ENCODE data around the gene USP37. TPM values are rescaled to one million over a fixed set of nuclear protein-coding genes. Genes with fewer than 3 reads are reported as not detected.
A peak's percentile ranks its signal among the peaks of the same experiment; 100 is the strongest.
"Not testable (repeated sequence)": the region's sequence is repeated elsewhere in the genome, so short reads cannot be mapped to it uniquely, and the experiment has no call there.

Gene USP37
- total RNA-seq, 1 experiment from 2014 or later, result 34.9 TPM

DNA sequence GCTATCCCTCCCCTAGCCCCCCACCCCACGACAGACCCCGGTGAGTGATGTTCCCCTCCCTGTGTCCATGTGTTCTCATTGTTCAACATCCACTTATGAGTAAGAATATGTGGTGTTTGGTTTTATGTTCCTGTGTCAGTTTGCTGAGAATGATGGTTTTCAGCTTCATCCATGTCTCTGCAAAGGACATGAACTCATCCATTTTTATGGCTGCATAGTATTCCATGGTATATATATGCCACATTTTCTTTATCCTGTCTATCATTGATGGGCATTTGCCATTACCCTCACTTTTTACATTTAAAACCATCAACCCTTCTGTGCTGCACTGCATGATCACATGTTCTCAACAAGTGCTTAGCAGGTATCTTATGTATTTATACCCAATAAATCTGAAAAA is 39.7 kb downstream of the USP37 start:
- peaks cover 77% of the 10 kb centered on the region for H3K36me3 ChIP-seq
- H3K4me3 ChIP-seq; H3K4me1 ChIP-seq; H3K9me3 ChIP-seq (replicated peaks); H3K27me3 ChIP-seq; DNase-seq; H3K27ac ChIP-seq: not testable (repeated sequence)

- no peak for DNase-seq
- Histone ChIP-seq H3K36me3 (peaks cover 61% of the 10 kb centered on the region), H3K9me3 (replicated peaks) (0 out of 2 replicates have a peak, but pooled peaks cover 4% of the 10 kb centered on the region), H3K27me3 (no peaks in the 10 kb centered on the region), H3K4me3 (no peak overlapping the region), H3K4me1 (no peaks in the 10 kb centered on the region), H3K27ac (no peak overlapping the region)
Observed at GRCh38 chr2:218523651-218524050, 44.5 kb downstream of the USP37 start.

DNA sequence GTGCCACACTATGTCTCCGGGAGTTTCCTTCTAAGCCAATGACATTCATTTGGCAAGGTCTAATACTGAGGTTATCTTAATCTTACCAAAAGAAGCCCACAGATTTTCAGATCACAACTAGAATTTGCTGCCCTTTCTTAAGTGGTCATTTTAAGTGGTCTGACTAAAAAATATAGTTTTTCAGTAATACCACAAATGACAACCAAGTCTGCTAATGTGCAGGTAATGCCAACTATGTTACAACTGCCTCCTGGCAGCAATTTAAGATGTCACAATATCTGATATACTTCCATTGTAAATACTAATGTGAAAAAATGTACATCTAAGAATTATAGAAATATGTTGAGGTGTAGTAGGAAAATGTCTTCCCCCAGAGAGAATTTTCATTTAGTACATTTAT is 49.3 kb downstream of the USP37 start:
- Histone ChIP-seq H3K9me3 (replicated peaks) (no peaks in the 10 kb centered on the region), H3K27ac (no peak overlapping the region), H3K27me3 (no peaks in the 10 kb centered on the region), H3K36me3 (peaks cover 29% of the 10 kb centered on the region), H3K4me1 (no peaks in the 10 kb centered on the region), H3K4me3 (no peak overlapping the region)
- no peak for DNase-seq

DNA sequence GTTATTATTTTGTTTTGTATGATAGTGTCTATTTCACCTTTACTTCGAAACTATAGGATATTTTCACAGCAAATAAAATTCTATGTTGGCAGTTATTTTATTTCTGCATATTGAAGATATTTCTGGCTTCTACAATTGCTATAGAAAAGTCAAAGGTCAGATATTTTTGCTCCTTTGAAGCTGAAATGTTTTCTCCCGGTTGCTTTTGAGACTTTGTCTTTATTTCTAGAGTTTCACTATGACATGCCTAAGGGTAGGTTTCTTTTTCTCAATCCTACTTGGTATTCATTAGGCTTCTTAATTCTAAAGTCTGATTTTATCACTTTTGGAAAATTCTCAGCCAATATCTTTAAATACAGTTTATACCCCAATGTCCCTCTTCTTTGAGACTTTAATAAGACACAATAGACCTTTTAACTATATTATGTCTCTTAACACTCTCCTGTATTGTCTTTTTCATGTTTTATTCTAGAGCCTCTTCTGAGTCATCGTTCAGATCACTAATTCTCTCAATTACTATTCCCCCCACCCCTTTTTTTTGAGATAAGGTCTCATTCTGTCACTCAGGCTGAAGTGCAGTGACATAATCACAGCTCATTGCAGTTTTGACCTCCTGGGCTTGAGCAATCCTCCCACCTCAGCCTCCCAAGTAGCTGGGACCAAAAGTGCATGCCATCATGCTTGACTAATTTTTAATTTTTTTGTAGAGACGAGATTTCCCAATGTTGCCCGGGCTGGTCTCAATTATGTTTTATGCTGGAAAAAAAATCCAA is 50.5 kb downstream of the USP37 start:
- no peak for DNase-seq
- Histone ChIP-seq H3K9me3 (replicated peaks) (no peaks in the 10 kb centered on the region), H3K36me3 (peaks cover 29% of the 10 kb centered on the region), H3K27ac (no peak overlapping the region), H3K4me3 (no peak overlapping the region), H3K27me3 (no peaks in the 10 kb centered on the region), H3K4me1 (no peaks in the 10 kb centered on the region)

GRCh38 chr2:218516614-218517013 is 51.5 kb downstream of the USP37 start:
- Histone ChIP-seq H3K36me3 (peaks cover 35% of the 10 kb centered on the region), H3K27me3 (no peaks in the 10 kb centered on the region)

GRCh38 chr2:218513676-218514075 is 54.5 kb downstream of the USP37 start:
- H3K4me1 ChIP-seq, result no peaks in the 10 kb centered on the region
- no peak overlapping the region for H3K4me3 ChIP-seq

More at GRCh38 chr2:218516614-218517013, 51.5 kb downstream of the USP37 start:
- Histone ChIP-seq H3K4me3 (no peak overlapping the region), H3K9me3 (replicated peaks) (no peaks in the 10 kb centered on the region), H3K4me1 (no peaks in the 10 kb centered on the region), H3K27ac (no peak overlapping the region)
- DNase-seq, result peak; percentile 6 to 26

DNA sequence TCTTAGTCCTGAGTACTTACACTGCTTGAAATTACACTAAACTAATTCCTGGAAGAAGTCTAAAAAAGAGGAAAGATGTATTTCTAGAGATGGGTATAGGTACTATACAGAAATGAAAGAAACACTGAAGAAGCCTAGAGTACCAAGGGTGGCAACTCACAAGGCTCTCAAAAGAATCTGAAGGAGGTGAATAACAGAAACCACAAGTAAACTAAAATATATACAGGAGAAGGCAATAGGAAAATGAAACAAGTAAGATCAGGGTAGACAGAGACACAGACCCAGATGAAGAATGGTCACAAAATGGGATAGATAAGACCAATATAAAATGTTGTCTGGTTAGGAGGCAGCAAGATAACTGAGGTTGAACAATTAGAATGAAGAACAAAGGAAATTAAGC is 59.9 kb downstream of the USP37 start:
- no peak overlapping the region for H3K4me3 ChIP-seq
- no peak for DNase-seq
- H3K4me1 ChIP-seq, result no peaks in the 10 kb centered on the region
- no peaks in the 10 kb centered on the region for H3K9me3 ChIP-seq (replicated peaks)
- peaks cover 16% of the 10 kb centered on the region for H3K36me3 ChIP-seq
- H3K27me3 ChIP-seq, result no peaks in the 10 kb centered on the region
- no peak overlapping the region for H3K27ac ChIP-seq

More at GRCh38 chr2:218513676-218514075, 54.5 kb downstream of the USP37 start:
- no peak for DNase-seq
- peaks cover 29% of the 10 kb centered on the region for H3K36me3 ChIP-seq
- no peak overlapping the region for H3K27ac ChIP-seq
- H3K9me3 ChIP-seq (replicated peaks), result no peaks in the 10 kb centered on the region
- no peaks in the 10 kb centered on the region for H3K27me3 ChIP-seq

GRCh38 chr2:218505754-218506371 is 62.3 kb downstream of the USP37 start:
- no peak for DNase-seq
- H3K27me3 ChIP-seq, result no peaks in the 10 kb centered on the region
- H3K4me3 ChIP-seq, result no peak overlapping the region
- H3K4me1 ChIP-seq, result no peaks in the 10 kb centered on the region
- H3K9me3 ChIP-seq (replicated peaks), result no peaks in the 10 kb centered on the region
- no peak overlapping the region for H3K27ac ChIP-seq
- peaks cover 11% of the 10 kb centered on the region; the same call in 1 of the 2 replicates for H3K36me3 ChIP-seq

DNA sequence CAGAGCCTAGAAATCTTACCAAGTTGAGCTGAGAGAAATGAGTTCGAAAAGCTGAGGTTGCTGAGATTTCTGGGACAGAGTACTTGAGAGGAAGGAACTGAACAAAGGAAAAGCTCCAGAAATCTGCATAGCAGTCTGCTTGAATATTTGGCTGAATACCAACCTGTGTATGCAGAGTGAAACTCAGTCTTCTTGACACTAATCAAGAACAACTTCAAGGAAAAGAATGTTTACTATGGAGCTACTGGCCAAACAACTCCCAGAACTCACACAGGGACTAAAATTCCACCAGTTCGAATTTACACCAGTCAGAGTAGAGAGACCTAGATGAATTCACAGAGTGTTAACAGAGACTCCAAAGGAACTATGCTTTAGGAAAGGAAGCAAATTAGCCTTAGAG is 66.5 kb downstream of the USP37 start:
- Histone ChIP-seq H3K27me3 (no peaks in the 10 kb centered on the region), H3K4me3 (no peak overlapping the region)

GRCh38 chr2:218500501-218501060 is 67.6 kb downstream of the USP37 start:
- H3K4me3 ChIP-seq, result no peak overlapping the region

More for the DNA sequence above, 66.5 kb downstream of the USP37 start:
- Histone ChIP-seq H3K9me3 (replicated peaks) (no peaks in the 10 kb centered on the region), H3K27ac (no peak overlapping the region), H3K36me3 (peaks cover 25% of the 10 kb centered on the region), H3K4me1 (no peaks in the 10 kb centered on the region)
- no peak for DNase-seq

DNA sequence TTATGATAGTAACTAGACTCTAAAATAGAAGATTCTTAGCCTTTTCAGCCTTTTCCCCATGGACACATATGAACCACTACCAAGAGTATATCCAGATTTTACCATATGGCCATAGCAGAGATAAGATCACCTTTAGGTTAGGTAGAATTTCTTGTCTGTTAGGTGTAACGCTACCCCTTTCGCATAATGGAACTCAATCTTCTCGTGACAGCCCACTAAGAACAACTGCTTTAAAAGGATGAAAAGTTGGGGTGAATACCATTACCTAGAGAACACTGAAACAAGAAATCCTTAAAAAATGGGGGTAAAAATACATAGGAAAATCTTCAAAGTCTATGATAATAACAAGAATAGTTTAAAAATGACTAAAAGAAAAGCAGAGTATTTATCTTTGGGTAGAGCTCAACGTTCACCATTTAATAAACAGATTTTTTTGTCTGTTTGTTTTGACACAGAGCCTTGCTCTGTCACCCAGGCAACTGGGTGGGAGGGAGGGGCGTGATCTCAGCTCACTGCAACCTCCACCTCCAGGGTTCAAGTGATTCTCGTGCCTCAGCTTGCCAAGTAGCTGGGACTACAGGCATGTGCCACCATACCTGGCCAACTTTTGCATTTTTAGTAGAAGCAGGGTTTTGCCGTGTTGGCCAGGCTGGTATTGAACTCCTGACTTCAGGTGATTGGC is 82.0 kb downstream of the USP37 start:
- peaks cover 49% of the 10 kb centered on the region for H3K36me3 ChIP-seq
- no peaks in the 10 kb centered on the region for H3K4me1 ChIP-seq
- no peak overlapping the region for H3K27ac ChIP-seq
- H3K9me3 ChIP-seq (replicated peaks), result no peaks in the 10 kb centered on the region
- H3K27me3 ChIP-seq, result no peaks in the 10 kb centered on the region
- no peak for DNase-seq
- no peak overlapping the region for H3K4me3 ChIP-seq

More at GRCh38 chr2:218500501-218501060, 67.6 kb downstream of the USP37 start:
- Histone ChIP-seq H3K36me3 (peaks cover 33% of the 10 kb centered on the region), H3K27ac (no peak overlapping the region), H3K9me3 (replicated peaks) (no peaks in the 10 kb centered on the region), H3K27me3 (no peaks in the 10 kb centered on the region), H3K4me1 (no peaks in the 10 kb centered on the region)
- DNase-seq, result no peak

DNA sequence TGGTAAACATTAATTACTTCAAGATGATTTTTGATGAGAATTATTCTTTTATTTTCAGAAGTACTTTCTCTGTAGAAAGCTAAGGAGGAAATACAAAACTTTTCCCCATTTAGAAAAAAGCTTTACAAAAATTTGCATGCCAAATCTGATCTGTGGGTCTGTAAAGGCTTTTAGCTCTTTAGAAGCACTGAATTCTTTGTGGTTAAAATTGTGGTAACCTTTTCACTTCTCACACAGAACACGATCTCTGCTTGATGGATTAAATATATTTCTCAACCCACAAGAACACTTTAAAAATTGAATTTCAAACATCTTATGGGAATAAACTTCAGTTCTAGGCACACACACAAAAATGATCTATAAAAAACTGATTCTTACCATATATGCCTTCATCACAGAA is 85.5 kb downstream of the USP37 start:
- Histone ChIP-seq H3K27ac (no peak overlapping the region), H3K36me3 (peaks cover 51% of the 10 kb centered on the region), H3K4me1 (no peaks in the 10 kb centered on the region), H3K27me3 (no peaks in the 10 kb centered on the region), H3K9me3 (replicated peaks) (no peaks in the 10 kb centered on the region), H3K4me3 (no peak overlapping the region)
- DNase-seq, result no peak

DNA sequence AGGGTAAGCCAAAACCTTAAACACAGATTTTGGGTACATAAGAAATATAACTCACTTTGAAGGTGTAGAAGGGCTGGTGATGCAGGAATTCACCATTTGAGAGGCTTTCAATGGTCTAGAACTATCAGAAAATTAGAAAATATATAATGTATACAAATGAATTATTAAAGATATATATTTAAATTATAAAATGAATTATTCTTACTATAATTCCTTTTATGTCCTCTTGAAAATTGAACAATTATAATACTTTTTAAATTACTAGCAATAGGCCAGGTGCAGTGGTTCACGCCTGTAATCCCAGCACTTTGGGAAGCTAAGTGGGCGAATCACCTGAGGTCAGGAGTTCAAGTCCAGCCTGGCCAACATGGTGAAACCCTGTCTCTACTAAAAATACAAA is 88.6 kb downstream of the USP37 start:
- Histone ChIP-seq H3K4me3 (no peak overlapping the region), H3K9me3 (replicated peaks) (no peaks in the 10 kb centered on the region), H3K27me3 (no peaks in the 10 kb centered on the region), H3K36me3 (peaks cover 56% of the 10 kb centered on the region), H3K4me1 (no peaks in the 10 kb centered on the region), H3K27ac (no peak overlapping the region)
- DNase-seq, result no peak

- Histone ChIP-seq H3K36me3 (peaks cover 65% of the 10 kb centered on the region), H3K27me3 (no peaks in the 10 kb centered on the region), H3K9me3 (replicated peaks) (no peaks in the 10 kb centered on the region), H3K4me3 (no peak overlapping the region), H3K27ac (no peak overlapping the region), H3K4me1 (no peaks in the 10 kb centered on the region)
- DNase-seq, result no peak
Observed at GRCh38 chr2:218478544-218478943, 89.6 kb downstream of the USP37 start.

GRCh38 chr2:218477247-218477646 is 90.9 kb downstream of the USP37 start:
- peaks cover 57% of the 10 kb centered on the region for H3K36me3 ChIP-seq
- no peaks in the 10 kb centered on the region for H3K27me3 ChIP-seq

More at GRCh38 chr2:218477247-218477646, 90.9 kb downstream of the USP37 start:
- Histone ChIP-seq H3K27ac (no peak overlapping the region), H3K4me1 (no peaks in the 10 kb centered on the region), H3K9me3 (replicated peaks) (no peaks in the 10 kb centered on the region), H3K4me3 (no peak overlapping the region)
- no peak for DNase-seq
